DMS53 treated with DMSO at 0.1 percent for 48 hours (cell line): ENCODE results near the gene GLRX5.
"Not testable (repeated sequence)": the region's sequence is repeated elsewhere in the genome, so short reads cannot be mapped to it uniquely, and the experiment has no call there.

Experiments
- DNase-seq: peaks from one replicate; lab custom pipeline; 2025; ENCODE audit not compliant: unreplicated experiment; lab: John Stamatoyannopoulos, UW

The GLRX5 gene

DNA sequence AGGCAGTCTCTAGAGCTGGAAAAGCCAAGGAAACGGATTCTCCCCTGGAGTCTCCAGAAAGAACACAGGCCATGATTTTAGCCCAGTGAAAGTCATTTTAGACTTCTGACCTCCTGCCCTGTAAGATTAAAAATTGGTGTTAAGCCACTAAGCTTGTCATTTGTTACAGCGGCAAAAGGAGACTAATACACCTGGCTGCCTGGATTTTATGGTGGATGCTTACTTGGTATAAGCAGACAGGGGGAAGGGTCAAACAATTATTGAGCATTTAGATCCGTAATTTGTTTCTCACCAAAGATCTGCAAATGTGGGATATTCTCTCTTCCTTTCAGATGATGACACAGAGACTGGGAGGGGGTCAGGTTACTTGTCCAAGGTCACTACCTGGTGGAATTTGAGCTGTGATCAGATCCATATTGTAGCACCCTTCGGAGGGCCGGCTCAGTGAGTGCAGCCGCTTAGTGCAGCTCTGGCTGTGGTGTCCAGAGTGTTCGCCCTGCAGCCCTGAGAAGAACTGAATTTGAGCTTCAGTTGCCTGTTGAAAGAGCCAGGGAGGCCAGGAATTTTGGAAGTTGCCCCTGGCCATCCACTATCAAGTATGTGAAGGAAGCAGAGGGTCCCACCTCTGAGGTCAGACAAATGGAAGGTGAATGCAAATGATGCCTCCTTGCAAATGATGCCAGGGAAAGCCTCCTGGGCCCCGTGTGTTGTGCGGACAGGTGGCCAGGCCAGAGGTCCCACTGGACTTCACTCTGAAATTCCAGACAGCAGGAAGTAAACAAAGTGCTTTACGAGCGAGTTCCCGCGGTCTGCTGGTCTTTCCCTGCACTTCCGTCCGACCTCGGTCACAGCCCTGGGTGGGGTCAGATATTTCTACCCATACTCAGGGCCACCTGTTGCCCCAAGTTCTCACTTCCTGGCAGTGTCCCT lies 15.1 kb downstream of the GLRX5 start:
- DNase-seq = no peak

DNA sequence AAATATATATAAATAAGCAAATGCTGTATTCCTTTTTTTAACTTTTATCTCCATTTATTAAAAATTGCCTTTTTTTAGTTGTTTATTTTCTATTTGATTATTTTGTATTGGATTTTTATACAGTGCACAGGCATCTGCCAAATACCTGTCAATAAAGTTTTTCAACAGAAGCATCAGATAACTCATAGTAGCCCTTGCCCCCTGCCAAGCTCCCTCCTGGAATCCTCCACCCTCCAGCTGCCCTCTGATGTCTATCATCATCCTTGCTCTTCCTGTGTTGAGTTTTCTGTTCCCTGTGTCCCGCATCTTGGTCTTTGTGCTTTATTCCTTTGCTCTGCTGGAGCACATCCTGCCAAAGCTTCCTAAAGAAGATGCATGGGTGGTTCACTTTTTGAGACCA lies 16.6 kb downstream of the GLRX5 start:
- DNase-seq = no peak

- no peak for DNase-seq
Measured at GRCh38 chr14:95553141-95553540, 18.3 kb downstream of the GLRX5 start.

DNA sequence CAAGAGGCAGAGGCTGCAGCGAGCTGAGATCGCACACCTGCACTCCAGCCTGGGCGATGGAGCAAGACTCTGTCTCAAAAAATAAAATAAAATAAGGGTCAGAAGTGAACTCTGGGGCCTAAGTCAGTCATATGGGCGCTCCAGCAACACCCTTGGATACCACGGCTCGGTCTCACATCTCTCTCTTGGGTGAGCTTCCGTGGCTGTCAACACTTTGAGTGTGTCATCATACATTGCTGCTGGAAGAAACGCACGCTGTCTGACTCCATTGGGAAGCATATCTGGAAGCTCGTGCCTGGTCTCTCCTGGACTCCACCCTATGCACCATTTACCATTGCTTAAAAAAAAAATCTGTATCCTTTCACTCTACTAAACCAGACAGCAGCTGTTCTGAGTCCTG lies 20.2 kb downstream of the GLRX5 start:
- no peak for DNase-seq

DNA sequence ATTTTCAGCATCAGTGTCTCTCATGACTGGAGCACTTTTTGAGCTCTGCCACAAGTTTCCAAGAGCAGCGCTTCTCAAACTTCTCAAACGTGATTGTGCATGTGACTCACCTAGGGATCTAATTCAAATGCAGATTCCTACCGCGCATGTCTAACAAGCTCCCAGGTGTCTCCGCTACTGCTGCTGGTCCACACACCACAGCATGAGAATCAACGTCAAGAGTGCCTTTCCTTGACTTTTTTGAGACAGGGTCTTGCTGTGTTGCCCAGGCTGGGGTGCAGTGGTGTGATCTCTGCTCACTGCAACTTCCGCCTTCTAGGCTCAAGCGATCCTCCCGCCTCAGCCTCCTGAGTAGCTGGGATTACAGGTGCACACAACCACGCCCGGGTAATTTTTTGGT lies 22.4 kb downstream of the GLRX5 start:
- DNase-seq = no peak

GRCh38 chr14:95557832-95558231 lies 23.0 kb downstream of the GLRX5 start:
- no peak for DNase-seq

DNA sequence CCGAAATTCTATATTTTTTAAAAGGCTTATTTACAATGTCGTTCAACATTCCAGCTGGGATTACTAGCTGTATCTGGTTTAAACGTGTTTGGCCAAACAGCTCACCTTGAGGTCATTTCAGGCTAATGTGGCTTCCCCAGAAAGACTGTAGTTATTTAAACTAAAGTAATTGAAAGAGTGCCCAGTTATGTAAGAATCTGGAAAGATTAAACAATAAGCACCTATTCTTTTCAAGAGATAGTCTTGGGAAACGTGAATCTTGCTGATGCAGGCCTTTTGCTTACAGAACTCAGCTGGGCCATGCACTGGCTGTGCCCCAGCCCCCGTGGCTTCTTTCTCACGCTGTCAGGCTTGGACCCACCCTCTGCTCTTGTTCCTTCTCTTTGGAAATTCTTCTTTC lies 24.4 kb downstream of the GLRX5 start:
- DNase-seq = no peak

- peak; percentile 75 for DNase-seq
Measured at GRCh38 chr14:95561001-95561412, 26.2 kb downstream of the GLRX5 start.

GRCh38 chr14:95562892-95563685 lies 28.2 kb downstream of the GLRX5 start:
- no peak for DNase-seq

DNA sequence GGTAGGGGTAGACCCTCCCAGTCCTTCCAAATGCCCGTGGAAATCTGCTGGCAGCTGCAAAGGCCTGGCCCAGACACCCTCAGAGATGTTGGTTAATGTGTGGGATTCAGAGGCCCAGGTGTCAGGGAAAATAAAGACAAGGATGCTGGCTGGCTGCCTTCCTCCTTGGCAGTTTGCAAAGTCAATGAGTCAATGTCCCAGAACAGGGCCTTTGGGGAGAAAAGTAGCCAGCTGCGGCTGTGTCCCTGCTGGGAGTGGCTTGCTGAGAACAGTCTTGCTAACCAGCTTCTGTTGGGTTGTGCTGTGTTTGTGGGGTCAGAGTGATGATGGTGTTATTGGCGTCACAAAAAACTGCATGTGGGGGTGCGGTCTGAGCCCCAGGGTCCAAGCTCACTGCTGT lies 29.2 kb downstream of the GLRX5 start:
- no peak for DNase-seq

DNA sequence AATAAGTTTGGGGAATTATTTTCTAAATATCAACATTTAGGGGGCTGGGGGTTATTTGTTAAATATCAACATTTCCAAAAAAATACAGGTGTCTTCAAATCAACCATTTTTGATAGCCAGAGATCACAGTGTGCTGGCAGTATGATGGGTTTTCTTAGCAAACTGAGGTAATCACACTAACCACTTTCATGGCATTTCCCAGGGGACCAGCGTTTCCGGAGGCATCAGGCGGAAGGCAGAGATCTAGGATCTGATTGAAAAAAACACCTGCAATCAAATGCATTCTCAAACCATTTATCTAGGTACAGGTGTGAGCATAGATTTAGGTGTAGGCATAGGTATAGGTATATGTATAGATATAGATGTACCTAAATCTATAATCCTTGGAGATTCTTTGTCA lies 34.6 kb downstream of the GLRX5 start:
- DNase-seq = no peak

GRCh38 chr14:95573313-95573712 lies 38.5 kb downstream of the GLRX5 start:
- DNase-seq = no peak

DNA sequence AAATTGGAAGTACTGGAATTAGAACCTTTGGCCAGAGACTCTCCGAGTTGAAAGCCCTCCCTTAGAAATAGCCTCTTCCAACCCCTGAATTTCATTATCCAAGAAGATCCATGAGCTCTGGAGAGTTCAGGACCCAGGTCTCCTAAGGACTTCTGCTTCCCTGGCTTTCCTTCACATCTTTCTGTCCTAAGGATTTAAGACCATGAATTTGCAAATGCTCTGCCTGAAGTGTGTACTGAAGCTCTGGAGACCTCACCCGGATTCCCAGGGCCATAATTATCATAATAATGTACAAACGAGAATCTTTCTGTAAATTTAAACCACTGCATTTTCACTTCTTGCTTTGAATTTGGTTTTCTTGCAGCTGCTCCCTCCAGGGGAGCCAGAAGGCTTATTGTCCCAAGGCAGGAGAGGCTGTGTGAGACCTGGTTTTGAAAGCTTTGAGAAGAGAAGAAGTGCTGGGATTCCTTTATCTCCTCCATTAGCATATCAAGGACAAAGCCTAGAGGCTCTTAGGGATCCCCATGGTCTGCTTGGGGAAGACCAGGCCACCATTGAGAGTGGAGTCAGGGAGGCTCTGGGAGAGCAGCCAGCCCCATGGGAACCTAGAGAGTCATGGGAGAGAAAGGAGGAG lies 41.1 kb downstream of the GLRX5 start:
- DNase-seq = no peak

DNA sequence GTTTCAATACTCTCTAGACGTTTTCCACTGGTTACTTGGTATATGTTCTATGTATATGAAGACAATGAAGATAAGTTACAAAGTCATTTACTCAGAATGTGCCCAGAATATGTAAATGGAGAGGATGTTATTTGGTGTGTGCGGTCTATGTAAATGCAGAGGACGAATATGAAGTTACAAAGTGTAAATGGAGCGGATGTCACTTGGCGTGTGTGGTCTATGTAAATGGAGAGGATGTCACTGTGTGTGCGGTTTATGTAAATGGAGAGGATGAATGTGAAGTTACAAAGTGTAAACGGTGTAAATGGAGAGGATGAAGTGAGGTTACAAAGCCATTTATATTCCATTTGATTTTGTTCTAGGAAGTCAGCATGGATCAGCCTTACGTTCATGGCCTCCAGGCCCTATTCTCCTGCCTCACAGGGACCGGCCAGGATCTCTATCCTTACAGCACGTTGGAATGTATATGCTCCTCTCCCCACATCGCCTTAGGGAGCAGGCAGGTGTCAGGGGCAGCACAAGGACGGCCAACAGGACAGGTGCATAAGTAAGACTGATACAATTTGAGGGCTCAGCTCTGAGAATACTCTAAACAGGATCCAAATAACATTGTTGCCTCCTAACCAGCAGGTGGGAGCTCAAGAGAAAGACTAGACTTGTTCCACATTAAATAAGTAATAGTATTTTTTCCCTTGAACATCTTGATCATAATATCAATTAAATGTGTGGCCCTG lies 42.4 kb downstream of the GLRX5 start:
- DNase-seq = no peak

GRCh38 chr14:95577870-95578269 lies 43.0 kb downstream of the GLRX5 start:
- DNase-seq = no peak

DNA sequence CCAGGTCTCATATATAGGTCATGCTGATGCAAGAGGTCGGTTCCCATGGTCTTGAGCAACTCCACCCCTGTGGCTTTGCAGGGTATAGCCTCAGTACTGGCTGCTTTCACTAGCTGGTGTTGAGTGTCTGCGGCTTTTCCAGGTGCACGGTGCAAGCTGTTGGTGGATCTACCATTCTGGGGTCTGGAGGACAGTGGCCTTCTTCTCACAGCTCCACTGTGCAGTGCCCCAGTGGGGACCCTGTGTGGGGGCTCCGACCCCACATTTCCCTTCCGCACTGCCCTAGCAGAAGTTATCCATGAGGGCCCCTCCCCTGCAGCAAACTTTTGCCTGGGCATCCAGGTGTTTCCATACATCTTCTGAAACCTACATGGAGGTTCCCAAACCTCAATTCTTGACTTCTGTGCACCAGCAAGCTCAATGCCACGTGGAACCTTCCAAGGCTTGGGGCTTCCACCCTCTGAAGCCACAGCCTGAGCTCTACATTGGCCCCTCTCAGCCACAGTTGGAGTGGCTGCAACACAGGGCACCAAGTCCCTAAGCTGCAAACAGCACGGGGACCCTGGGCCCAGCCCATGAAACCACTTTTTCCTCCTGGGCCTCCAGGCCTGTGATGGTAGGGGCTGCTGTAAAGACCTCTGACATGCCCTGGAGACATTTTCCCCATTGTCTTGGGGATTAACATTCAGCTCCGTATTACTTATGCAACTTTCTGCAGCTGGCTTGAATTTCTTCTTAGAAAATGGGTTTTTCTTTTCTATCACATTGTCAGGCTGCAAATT lies 49.2 kb downstream of the GLRX5 start:
- not testable (repeated sequence) for DNase-seq

DNA sequence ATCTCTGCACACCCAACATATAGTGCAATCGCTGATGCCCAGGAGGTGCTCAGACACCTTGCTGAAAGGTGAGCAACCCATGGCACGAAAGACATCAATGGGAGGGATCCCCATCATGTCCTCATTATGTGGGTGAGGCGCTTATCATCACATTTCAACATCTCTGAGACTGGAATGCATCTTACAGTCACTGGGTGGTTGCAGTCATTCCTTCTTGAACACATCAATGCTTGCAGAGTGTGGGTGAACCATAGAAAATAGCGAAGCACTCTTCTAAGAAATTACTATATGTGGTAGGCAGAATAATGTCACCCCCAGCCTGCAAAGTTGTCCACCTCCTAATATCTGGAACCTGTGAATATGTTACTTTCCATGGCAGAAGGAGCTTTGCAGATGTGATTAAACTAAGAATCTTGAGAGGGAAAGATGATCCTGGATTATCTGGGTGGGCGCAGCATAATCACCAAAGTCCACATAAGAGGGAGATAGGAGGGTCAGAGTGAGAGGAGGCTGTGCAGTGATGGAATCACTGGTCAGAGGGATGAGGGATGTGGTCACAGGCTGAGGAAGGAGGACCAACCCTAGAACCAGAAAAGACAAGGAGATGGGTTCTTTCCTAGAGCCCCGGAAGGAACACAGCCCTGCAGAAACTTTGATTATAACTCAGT lies 51.2 kb downstream of the GLRX5 start:
- DNase-seq = no peak

DNA sequence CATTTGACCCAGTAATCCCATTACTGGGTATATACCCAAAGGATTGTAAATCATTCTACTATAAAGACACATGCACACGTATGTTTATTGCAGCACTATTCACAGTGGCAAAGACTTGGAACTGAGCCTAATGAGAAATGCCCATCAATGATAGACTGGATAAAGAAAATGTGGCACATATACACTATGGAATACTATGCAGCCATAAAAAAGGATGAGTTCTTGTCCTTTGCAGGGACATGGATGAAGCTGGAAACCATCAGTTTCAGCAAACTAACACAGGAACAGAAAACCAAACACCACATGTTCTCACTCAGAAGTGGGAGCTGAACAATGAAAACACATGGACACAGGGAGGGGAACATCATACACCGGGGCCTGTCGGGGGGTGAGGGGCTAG lies 56.3 kb downstream of the GLRX5 start:
- not testable (repeated sequence) for DNase-seq
